HG03039 (cell line): Measurements from ENCODE around the gene GRIK3.
"Not testable (repeated sequence)": the region's sequence is repeated elsewhere in the genome, so short reads cannot be mapped to it uniquely, and the experiment has no call there.

ENCODE experiments used
- ATAC-seq: cut with Tn5 transposase; IDR thresholded peaks from one replicate; pipeline ENCODE4 v1.9.1; 2021; ENCODE audit warnings: mild to moderate bottlenecking, moderate library complexity; ENCODE audit not compliant: unreplicated experiment

GRIK3 gene

DNA sequence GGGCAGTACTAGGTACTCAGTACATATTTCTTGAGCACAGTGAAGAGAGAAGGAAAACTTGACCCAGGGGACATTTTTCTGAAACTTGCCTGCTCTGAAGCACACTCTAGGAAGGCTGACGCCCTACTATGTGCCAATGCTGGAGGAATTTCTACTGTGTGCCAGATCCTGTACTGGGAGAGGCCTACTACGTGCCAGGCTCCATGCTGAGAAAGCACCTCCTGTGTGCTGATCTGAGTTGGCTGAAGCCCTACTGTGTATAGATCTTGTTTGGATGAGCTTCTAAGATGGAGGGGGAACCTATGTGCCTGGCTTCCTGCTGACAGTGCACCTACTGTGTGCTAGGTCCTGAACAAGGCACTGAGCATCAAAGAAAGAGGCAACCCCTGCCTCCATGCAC is 86.2 kb downstream of the GRIK3 start:
- ATAC-seq, result no peak

DNA sequence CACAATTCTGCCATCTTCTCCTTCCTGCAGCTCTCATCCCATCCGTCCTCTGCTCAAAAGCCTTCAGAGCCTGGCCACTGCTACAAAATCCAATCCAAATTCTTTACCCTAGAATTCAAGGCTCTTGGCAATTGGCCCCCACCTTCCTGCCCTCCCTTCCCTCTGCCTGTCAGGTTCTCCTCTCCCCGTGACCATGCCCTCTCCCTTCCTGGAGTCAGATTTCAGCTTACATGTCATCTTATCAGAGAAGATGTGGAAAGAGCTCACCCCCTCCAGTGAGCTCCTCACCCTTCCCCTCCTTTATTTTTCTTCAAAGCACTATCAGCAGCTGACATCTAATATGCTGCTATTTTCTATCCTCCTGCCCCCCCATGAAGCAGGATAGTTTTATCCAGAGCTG is 86.9 kb downstream of the GRIK3 start:
- ATAC-seq, result no peak

DNA sequence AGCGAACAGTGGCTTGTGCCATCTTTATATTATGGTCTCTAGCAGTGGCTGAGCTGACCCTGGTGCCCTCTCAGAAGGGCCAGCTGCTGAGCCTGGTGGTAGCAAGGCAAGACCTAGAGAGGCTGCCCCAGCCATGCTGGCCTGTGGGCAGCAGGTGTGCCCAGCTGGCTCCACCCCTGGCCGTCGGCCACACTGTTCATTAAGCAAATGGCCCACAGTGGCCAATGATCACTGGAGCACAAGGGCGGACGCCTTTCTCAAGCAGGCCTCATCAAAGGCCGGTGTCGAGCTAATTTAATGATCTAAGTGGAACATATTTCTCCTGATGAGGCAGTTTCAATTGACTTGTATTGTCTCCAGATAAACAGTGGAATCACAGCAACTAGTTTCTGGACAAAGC is 89.4 kb downstream of the GRIK3 start:
- no peak for ATAC-seq

DNA sequence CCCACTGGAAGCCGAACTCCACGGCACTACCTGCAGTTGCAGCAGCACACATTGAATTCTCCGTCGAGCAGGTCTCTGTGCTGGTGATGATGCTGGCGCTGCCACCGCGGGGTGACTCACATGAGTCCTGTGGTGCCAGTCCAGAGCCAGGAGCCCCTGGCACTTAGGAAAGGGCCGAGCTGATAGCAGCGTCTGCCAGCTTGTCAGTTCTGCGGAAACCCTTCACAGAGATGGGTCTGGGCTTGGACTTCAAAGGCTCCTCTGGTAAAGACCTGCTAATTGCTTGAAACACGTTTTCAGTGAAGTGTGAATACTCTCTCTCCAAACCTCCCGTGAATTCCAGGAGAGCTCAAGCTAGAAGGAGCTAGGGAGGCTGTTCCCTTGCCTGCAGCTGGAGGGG is 92.2 kb downstream of the GRIK3 start:
- no peak for ATAC-seq

DNA sequence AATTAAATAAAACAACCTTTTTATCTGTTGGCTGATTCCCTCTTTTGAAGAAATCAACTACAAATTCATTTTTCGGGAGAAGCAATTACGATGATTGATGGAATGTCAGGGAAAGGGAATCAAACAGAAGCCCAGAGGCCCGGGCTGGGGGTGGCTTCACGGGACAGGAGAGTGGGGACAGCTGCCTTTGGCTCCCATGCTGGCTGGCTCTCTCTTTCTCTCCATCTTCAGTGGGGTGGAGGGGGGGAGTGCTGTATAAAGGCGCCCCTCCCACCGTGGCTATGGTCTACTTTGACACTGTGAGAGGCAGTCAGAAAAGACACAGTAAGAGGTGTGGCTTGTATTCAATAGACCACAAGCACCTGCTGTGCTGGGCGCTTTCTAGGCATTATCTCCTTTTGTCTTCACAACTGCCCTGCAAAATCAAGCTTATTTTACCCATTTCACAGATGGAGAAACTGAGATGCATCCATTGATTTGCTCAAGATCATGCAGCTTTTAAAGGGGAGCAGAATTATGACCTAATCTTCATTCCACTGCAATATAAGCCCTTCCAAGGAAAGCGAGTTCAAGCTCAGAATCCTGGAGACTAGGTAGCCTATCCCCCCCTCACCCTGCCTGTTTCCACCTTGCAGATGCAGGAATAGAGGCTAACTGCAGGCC is 92.9 kb downstream of the GRIK3 start:
- ATAC-seq, result no peak

DNA sequence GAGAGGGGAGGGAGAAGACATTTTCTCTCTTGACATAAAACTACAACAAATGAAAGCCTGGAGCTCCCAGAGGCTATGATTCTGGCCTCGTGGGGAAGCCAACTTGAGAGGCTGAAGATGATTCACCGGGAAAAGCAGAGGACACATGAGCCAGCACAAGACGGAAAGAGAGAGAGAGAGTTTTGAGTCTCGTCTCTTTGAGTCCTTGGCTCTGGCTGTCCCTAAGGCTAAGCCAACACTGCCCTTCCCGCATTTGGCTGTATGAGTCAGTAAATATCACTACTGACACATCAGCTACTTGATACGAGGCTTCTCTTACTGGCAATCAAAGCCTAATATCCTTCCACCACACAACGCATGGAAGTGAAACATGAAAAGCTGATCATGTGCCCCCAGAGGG is 95.5 kb downstream of the GRIK3 start:
- no peak for ATAC-seq

DNA sequence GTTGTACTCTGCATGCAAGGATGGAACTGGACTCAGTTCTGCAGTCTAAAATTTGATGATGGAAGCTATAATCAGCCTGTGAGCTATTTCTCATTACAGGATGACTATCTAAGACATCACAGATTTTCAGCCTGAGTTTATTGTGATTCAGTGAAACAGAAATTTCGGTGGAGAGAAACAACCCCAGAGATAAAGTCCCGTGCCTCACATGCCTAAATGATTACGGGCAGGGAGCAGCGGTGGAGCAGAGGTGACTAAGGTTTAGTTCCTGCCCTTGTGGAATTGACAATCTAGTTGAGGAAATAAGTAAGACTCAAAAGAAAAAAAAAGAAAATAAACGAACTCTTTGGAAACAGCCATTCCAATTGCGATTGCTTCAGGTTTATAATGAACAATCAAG is 96.9 kb downstream of the GRIK3 start:
- ATAC-seq, result no peak

DNA sequence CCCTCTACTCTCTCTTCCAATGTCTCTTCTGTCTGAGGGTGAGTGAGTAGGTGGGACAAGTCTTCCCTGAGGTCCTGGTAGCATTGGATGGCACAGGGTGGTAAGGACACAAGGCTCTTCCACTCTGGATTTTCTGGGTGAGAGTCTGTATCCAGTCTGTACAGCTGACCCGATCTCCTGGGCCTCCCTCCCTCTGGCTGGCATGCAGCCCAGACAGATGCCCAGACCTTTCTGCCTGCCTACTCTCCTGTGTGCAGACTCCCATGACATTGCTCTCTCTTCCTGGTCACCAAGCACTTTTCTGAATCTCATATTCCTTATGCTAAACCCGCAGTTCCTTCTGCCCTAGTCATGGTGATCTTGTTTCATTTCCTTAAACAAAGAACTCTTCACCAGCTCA is 100.3 kb downstream of the GRIK3 start:
- ATAC-seq, result no peak

DNA sequence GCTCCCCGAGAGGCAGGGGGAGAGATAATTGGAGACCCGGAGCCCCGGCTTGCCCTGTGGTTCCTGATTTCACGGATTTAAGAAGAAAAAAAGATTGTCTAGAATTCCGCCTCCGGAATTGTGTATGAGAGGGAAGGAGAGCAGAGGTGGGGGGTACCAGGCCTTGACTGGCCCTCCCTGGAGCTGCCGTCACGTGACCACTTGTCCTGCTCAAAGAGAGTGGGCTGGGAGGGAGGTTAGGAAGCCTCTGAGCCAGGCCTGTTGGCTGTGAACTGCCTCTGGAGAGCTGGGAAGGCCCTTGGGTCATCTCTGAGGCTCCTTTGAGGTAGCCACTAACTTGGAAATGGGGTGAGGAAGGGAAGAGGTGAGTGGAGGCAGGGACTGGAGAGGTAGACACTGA is 106.5 kb downstream of the GRIK3 start:
- no peak for ATAC-seq

DNA sequence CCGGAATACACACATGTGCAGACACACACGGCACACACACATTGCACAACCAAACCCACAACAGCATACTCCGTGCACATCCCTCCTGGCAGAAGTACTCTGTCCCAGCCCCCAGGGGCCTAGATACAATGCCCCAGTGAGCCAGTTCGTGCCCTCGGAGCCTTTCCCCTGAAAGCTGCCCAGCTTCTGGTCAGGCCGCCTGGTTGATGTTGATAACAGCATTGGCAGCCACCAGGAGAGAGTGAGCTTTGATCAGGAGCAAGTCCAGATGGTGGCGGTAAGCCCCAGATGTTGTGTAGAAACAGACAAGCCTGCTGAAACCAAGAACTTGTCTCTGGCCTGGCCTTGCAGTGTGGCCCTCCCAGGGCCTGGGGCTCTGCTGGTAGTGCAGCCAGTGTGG is 109.1 kb downstream of the GRIK3 start:
- ATAC-seq, result no peak

DNA sequence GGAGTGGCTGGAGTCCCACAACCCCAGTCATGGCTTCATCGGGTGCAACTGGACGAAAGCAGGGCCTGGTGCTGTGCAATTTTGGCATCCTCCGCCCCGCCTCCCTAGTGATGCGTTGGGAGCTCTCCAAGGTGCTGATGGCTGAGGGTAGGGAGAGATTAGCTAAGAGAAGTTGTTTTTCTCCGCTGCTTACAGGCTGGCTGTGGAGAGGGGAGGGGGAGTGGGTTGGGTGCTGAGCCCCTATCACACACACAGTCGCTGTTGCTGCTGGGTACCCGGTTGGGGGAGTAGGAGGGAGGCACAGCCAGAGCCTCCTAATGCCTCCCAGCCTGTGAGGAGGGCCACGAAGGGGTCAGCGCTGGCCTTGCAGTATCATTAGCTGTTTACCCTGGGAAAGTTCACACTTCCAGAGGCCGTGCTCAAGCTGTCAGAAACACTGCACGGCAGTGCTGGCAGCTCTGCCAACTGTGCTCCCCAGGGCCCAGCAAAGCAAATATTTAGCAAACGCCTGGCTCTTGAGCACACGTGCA is 110.0 kb downstream of the GRIK3 start:
- no peak for ATAC-seq

DNA sequence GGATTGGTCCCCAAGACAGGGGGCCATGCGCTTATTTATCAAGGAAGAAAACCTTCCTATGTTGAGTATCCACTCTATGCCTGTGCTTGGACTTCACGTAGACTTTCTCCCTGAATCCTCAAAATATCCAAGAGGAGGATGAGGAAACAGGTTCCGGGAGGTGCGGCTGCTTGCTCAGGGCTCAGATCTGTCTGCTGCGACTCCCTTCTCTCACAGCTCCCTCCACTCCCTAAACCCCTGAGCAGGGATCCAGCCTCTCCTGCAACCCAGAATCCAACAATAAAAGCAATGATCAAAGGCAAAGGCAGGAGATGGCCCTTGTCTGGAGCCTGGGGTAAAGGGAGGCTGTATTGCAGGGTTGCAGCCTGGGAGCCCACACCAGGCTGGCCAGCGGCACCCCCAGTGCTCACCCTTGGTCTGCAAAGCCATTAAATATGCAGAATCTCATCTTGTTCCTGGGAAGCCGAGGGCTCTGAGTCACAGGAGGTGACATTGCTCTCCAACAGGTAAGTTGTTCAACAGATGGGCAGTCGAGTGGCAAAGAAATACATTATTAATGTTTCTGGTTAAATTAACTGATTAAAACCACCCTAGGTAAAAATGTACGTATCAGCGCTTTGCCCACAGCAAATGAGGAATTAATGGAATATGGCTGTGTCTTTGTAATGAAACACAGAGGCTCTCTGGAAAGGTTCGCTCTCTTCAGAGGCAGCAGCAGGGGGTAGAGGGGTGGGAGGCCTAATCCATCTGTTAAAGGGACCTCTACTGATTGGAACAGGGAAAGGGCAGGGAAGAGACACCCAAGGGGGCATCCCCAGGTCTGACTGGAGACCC is 111.5 kb downstream of the GRIK3 start:
- ATAC-seq, result no peak

DNA sequence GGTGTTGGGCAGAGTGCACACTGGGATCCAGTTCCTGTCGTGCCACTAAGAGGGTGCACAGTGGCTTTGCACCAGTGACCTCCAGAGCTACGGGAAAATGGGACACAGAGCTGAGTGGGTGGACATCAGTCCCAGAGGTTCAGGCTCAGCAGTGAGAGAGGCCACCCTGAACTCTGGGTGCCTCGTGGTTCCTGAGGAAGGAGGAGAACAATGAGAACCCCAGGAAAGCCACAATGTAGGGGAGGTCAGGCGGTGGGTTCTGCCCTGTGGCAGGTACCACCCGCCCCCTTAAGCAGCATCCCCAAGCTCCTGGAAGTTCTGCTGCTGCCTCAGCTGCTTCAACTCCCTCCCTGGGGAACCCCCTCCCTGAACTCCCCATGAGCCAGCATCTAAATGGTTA is 112.2 kb downstream of the GRIK3 start:
- no peak for ATAC-seq

DNA sequence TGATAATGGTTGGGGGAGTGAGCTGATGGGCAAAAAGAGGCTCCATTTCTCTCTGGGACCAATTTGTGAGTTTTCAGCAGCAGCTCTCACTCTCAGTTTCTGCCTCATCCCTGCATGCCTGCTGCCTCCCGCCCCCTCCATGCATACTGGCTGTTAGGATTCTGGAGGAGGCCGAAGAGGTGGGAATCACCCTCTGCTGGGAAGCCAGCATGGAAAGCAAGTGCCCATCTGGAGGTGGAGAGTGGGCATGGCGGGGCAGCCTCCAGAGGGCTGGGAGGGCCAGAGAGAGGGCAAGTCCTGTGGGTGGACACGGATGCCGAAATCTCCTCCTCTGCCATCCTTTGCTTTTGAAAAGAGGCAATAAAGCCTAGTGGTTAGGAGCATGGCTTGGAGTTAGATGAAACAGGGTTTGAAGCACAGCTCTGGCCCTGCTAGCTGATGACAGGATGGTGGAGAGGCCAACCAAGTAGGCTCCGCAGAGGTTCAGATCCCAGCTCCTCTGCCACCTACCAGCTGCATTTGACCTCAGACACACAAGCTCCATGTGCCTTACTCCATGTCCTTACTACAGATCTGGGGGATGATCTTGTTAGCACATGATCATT is 113.4 kb downstream of the GRIK3 start:
- no peak for ATAC-seq

DNA sequence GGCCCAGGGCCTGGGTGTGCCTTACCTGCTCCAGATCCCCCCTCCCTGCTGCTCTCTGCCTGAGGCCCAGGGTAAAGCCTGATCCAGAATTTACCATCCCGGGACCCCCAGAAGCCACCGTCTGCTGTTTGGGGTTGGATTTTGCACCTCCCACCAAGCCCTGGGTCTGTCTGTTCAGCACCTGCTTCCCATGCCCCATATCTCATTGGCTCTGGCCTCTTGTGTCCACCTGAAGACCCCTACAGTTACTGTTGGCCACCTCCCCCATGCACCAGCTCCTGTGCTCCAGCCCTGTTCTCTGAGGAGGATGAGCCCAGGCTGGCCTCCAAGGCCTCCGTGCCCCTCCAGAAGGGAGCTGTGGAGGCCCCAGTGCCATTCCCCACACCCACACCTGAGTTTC is 113.9 kb downstream of the GRIK3 start:
- ATAC-seq, result no peak

DNA sequence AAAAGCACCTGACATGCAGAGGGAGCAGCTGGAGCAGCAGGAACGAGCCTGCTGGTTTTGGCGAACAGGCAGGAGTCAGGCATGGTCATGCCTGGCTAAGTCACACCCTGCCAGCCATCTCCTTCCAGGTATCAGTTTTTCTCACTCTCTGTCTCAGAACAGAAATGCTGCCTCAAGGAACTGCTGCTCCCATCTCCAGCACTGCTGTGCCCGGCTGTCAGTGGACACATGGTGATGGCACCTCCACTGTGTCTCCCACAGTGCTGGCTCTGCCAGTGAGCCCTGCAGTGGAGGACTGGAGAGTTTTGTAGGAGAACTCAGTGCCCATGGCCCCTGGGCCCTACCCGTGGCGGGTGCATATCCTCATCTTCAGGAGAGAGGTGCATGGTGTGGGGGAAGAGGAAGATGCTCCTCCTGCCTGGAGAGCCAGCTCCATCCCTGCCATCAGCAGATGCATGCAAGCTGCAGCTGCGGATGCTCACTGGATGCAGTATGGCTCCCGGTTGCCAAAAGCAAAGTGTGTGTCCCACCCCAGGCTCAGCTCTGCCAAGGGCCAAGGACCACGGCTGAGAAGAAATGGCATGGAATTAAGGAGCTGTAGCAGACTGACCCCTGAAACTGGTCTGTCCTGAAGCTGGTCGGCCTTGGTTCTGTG is 114.7 kb downstream of the GRIK3 start:
- ATAC-seq, result no peak

DNA sequence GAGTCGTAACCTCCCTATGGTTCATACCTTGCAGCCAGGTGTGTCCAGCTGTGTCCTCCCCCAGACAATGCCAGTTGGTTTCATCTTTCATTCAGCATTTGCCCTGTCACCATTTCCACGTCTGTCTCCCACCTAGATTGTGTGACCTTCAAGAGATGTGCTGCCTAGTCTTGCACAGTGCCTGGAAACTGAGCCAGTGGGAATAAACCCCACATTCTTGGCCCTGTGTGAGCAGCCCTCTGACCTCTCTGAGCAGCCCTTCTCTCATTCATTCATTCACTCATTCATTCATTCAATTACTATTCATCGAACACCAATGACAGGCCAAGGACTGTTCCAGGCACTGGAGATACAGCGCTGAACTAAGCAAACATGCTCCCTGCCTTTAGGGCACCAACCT is 115.7 kb downstream of the GRIK3 start:
- no peak for ATAC-seq

DNA sequence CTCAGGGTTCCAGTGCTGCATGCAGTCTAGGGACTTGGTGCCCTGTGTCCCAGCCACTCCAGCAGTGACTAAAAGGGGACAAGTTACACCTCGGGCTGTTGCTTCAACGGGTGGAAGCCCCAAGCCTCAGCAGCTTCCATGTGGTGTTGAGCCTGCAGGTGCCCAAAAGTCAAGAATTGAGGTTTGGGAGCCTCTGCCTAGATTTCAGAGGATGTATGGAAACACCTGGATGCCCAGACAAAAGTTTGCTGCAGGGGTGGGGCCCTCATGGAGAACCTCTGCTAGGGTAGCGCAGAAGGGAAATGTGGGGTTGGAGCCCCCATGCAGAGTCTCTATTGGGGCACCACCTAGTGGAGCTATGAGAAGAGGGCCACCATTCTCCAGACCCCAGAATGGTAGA is 117.8 kb downstream of the GRIK3 start:
- not testable (repeated sequence) for ATAC-seq

DNA sequence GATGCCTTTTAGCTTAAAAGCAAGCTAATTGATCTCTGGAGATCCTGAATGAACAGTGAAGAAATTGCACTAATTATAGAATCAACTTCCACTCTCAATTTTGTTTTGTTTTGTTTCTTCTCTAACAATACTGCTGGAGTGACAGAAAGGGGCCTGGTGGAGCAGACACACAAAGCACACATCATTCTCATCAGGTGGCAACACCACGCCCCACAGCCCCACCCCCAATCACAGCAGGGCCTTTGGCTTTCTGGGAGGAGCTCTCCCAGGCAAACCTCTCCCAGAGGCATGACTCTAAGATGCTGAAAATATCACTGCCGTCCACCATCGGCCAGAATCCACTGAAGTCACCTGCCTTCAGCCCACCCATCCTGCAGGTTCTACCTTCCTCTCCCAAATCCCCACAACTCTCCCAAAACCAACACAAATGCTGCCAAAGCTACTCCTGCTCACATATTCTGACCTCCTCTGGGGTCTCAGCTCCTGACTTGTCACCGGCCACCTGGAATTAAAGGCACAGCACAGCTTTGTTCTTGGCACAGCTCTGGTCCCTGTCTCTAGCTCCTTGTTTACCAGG is 120.7 kb downstream of the GRIK3 start:
- no peak for ATAC-seq

DNA sequence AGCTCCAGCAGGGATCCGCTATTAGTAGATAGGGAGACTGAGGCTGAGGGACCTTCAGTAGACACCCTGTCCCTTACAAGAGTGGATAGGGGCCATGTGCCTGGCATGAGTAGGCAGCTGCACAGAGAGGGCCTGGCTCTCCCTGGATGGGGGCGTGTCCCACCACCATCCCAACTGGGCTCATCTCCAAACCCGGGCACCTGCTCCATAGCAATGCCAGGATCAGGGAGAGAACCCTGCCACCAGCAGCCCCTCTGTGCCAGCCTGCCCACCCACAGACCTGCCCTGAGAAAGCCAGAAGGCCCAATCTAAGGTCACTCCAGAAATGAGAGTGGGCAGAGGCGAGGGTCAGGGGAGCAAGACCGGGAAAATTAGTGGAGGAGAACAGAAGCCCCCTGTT is 121.3 kb downstream of the GRIK3 start:
- ATAC-seq, result no peak

DNA sequence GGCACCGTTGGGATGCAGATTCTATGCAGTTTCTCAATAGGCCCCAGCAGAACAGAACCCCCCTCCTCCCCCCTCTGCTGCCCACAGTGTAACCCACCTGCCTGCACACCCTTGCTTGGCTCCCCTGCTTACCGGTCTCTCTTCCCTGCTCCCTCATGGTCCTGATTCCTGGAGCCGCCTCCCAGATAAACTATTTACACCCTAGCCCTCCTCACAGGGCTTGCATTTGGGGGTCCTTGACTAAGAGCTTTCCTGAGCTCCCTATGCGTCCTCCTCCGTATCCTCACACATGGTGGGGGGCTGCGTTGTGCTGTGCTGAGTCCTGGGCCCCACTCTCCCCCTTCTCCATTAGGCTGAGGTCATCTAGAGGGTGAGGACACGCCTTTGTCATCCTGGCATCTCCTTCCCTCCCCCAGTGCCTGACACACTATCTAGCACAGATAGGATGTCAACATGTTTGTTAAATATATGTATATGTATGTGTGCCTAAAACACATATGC is 121.9 kb downstream of the GRIK3 start:
- no peak for ATAC-seq
